OCI-M2 (cell line): ENCODE results near the gene DMD.

Source experiments
- DNase-seq: peaks from one replicate; lab custom pipeline; 2025; ENCODE audit not compliant: unreplicated experiment; lab: John Stamatoyannopoulos, UW

The DMD gene

DNA sequence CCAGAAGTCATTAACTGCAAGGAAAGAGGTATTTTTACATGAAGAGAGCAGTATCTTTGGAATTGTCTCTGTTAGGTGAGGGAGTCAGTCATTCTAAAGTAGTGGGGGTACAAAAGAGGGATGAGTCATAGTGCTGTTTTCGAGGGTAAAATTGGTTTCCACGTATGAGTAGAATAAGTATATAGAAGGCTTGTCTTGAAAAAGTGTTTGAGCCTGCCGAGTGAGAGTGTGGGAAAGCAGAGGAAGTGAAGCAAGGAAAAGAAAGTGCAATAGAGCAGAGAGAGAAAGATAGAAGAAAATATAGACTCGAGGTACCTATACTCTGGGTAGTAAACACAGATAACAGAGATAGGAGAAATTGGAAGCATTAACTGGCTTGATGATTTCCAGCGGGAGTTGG, 696.4 kb downstream of the DMD start:
- DNase-seq: no peak

DNA sequence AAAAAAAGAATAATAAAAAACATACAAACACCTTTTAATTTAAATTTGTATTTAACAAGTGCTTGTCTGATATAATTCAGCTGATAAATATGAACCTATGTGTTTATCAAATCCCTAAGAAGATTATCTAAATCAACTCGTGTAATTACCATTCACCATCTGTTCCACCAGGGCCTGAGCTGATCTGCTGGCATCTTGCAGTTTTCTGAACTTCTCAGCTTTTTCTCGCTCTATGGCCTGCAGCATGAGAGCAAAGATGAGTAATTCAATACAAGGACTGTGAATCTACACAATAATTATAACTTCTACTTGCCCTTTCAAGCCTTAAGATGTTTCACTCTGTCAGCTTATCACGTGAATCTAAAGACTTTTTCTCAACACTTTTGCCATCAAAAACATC, 709.7 kb downstream of the DMD start:
- DNase-seq: no peak

GRCh38 chrX:32496671-32497070, 714.7 kb downstream of the DMD start:
- DNase-seq: no peak

DNA sequence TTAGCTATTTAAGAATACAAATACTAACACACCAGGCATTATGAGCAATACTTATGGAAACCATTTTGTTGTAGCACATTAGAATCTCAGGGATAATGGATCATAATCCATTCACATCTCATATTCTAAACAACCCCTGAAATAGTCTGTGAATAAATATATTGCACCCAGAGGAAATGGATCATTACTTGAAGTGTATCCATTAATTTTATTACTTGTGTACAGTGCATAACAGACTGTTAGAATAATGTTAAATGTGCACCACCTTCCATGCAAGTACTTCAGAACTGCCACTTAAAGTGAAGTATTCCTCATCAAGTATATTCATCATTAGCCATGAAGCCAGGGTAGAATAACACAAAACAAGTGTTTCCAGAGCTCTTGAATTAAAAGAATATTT, 715.5 kb downstream of the DMD start:
- no peak for DNase-seq

- no peak for DNase-seq
These were observed 722.2 kb downstream of the DMD start for GRCh38 chrX:32489125-32489524.

- DNase-seq: no peak
These were observed 727.7 kb downstream of the DMD start for GRCh38 chrX:32483534-32484136.

DNA sequence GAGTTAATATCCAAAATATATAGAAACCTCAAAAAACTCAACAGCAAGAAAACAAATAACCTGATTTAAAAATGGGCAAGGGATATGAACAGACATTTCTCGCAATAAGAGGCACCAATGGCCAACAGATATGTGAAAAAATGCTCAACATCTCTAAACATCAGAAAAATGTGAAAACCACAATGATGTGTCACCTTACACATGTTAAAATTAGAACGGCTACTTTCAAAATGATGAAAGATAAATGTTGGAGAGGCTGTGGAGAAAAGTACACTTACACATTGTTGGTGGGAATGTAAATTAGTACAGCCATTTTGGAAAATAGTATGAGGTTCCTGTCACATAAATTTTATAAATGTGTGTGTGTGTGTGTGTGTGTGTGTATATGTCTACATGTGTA, 731.3 kb downstream of the DMD start:
- DNase-seq: no peak

DNA sequence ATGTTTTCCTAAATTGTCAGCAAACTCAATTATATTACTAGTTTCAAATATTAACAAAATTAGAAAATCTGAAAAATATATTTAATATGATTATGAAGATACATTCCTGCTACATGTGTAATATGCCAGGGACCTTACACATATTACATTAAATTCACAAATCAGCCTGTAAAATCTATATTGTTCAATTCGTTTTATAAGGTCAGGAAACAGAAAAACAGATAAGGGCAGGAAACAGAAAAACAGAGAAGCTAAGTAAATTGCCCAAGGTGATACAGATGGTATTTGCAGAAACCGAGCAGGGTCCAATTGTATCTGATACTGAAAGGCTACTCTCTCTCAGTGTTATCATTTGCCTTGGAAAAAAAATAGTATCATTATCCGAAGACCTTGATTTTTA, 739.0 kb downstream of the DMD start:
- DNase-seq: no peak

GRCh38 chrX:32455704-32456103, 755.6 kb downstream of the DMD start:
- DNase-seq: no peak

DNA sequence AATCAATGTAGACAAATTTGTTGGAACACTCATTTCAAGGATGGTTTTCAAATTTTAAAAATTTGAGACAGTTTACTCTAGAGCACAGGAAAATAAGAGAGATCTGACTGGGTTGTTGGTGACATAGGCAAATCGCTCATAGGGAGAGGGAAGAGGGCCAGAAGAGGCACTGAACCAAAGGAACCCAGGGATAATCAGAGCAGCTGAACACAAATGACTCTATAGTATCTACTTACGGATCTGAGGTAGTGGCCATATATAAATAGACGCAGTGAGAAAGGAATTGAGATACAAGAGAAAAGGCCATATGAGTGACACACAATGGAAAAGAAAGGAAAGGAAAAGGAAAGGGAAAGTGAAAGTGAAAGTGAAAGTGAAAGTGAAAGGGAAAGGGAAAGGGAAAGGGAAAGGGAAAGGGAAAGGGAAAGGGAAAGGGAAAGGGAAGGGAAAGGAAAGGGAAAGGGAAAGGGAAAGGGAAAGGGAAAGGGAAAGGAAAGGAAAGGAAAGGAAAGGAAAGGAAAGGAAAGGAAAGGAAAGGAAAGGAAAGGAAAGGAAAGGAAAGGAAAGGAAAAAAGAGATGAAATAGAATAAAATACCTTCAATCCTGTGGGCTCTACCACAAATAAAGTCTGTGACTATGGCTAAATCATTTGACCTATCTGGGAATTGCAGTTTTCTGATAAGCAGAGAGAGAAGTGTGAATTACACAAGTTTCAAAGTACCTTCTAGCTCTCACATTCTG, 759.2 kb downstream of the DMD start:
- no peak for DNase-seq

DNA sequence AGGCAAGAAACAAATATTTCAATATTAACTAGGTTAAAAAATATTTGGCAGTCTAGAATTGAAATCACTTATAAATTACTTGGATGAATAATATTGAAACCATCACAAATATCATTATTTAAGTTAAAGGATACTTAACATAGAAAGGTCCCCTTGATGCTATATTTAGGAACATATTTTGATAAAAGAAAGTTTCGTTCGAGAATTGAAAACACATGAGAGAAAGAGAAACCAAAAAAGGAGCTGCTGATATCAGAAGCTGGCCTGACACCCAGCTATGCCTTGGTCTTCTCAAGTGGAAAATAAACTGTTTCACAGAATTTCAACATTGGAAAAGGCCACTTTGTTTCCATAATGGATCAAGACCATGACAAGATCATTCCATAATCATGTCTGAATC, 762.4 kb downstream of the DMD start:
- no peak for DNase-seq

- DNase-seq: no peak
These were observed 763.0 kb downstream of the DMD start for GRCh38 chrX:32448320-32448719.

GRCh38 chrX:32447640-32448039, 763.7 kb downstream of the DMD start:
- no peak for DNase-seq

DNA sequence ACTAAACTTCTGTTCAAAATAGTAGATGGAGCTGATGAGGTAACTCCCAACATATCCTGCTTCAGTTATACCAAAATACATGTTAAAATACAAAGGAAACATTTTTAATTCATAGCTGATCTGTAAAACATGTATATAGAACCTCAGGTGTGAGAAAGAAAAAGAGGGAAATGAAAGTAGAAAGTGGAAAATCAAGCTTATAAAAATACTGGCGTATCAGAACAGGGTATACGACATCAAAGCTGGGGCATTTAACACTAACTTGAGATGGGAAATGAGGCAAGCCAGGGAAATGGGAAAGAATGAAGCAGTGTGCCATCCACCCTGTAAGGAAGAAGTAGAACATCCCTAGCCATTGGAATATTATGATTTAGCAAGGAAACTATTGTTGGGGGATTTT, 767.5 kb downstream of the DMD start:
- no peak for DNase-seq

- no peak for DNase-seq
These were observed 790.1 kb downstream of the DMD start for GRCh38 chrX:32421266-32421665.

- no peak for DNase-seq
These were observed 803.0 kb downstream of the DMD start for GRCh38 chrX:32408389-32408788.

DNA sequence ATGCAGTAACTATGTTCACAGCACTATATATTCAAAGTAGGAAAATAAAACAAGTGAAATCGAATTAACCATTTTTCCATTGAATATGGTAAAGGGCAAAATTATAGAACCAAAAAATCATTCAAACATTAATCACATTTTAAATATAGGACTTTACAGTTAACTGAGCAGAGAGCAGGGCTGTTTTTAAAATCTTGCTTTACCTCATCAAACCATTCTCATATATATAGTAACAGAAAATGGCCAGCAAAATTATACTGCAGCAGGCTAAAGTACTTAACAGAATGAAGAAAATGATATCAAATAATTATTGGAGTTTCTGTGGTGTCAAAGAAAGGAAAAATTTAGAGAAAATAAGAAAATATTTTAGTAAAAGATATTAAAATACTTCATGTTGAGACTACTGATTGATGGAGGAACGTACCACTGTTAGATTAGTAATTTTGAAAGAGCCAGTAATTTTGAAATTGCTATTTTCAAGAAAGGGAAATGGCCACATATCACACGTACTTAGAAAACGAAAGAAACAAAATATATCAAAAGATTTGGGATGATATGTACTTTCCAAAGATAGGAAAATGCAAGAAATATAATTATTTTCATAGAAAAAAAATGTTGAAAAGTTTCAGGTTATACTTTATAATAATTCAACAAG, 813.7 kb downstream of the DMD start:
- no peak for DNase-seq

- no peak for DNase-seq
These were observed 815.5 kb downstream of the DMD start for GRCh38 chrX:32395878-32396277.

DNA sequence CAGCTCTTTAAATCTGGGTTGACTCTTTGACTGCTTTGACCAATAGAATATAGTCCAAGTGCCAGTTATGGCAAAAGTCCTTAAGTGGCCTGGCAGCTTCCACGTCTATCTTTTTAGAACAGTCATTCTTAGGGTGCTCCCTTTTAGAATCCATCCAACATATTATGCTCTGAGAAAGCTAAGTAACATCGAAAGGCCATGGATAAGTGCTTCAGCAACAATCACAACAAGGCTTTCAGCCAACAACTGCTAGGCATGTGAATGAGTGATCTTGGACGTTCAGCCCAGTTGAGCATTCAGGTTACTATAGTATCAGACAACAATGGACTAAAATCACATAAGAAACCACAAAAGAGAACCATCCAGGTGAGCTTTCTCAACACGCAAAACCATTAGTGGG, 818.7 kb downstream of the DMD start:
- no peak for DNase-seq

DNA sequence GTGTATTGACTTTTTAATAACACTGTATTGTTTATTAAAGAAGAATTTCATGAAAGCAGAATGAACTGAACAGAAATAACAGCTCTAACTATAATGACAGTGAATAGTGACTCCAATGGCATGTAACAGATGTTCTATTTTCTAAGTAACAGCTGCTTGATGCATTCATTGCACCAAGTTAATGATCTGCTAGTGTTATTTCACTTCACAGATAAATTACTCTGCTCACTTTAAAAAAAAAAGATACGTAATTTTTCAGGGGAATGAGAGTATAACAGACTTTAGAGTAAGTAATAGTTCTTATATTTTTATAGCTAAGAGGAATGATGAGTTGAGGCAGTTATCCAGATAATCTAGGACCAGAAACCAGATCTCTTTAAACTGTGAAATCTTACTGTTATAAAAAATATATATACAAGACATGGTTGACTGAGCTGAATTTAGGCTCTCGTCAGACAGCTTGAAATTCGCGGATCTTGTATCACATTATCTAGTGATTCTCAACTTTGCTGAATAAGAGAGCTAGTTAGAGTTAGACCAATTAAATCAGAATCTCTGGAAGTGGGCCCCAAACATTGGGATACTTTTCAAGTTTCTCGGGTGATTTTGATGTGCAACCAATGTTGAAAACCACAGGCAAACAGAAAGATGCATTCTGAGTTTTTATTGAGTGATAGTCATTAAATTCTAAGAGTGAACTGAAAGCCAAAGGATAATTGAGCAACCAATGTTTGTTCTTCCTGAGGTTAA, 840.7 kb downstream of the DMD start:
- DNase-seq: no peak

GRCh38 chrX:32293962-32294700, 917.2 kb downstream of the DMD start:
- DNase-seq: no peak
